Measurements from ENCODE around the gene TARDBP. TPM values are rescaled to one million over a fixed set of nuclear protein-coding genes. Genes with fewer than 3 reads are reported as not detected.

TARDBP gene
- total RNA-seq, 1 experiment from 2014 or later = 207 TPM

- Histone ChIP-seq H4K20me1 (ENCODE audit: control insufficient read depth, insufficient read depth, insufficient read length) (peaks cover 4% of the 10 kb centered on the region), H4K8ac (replicated peaks; ENCODE audit: insufficient read length, low read depth, low read length) (no peak overlapping the region), H2BK120ac (ENCODE audit: low read depth, low read length, poor library complexity, severe bottlenecking) (no peak overlapping the region), H3K56ac (ENCODE audit: insufficient read length, low read depth, low read length) (no peak overlapping the region), H3K23ac (ENCODE audit: insufficient read length, low read depth, low read length) (no peak overlapping the region), H4K91ac (ENCODE audit: insufficient read length, low read depth, low read length) (no peak overlapping the region), H3K23me2 (ENCODE audit: insufficient read length, low read depth, low read length, poor library complexity, severe bottlenecking) (no peaks in the 10 kb centered on the region), H3K4me2 (ENCODE audit: insufficient read depth, insufficient read length, low read length) (no peak overlapping the region), H3T11ph (ENCODE audit: low read length) (no peak overlapping the region), H3K4ac (ENCODE audit: low read depth, low read length) (no peak overlapping the region), H2BK20ac (ENCODE audit: low read depth, low read length, poor library complexity, severe bottlenecking) (no peak overlapping the region), H3K4me1 (ENCODE audit: insufficient read depth, low read length) (no peaks in the 10 kb centered on the region), H4K5ac (ENCODE audit: insufficient read length, low read depth, low read length) (no peak overlapping the region), H3K18ac (ENCODE audit: insufficient read length, low read depth, low read length) (no peak overlapping the region), H3K79me1 (ENCODE audit: insufficient read depth, low read depth, low read length, poor library complexity, severe bottlenecking) (no peaks in the 10 kb centered on the region), H3K9me3 (ENCODE audit: control insufficient read depth, low read depth, low read length) (no peaks in the 10 kb centered on the region), H2BK12ac (ENCODE audit: insufficient read length, low read depth, low read length) (no peak overlapping the region), H2BK5ac (ENCODE audit: insufficient read length, low read length) (no peak overlapping the region), H2BK15ac (ENCODE audit: low read depth, low read length) (no peak overlapping the region), H3K14ac (ENCODE audit: insufficient read depth, low read length) (no peak overlapping the region), H2AFZ (ENCODE audit: low read length) (no peak overlapping the region), H3K79me2 (ENCODE audit: insufficient read depth, low read length) (no peaks in the 10 kb centered on the region; the same call in 1 of the 2 replicates), H2AK5ac (ENCODE audit: insufficient read length, low read length) (no peak overlapping the region), H3K9ac (ENCODE audit: extremely low read depth, insufficient read length, low read length) (no peak overlapping the region), H3K27ac (ENCODE audit: insufficient read length, low read depth, low read length) (no peak overlapping the region), H3K27me3 (ENCODE audit: insufficient read depth, low read length) (no peaks in the 10 kb centered on the region)
- Mint-ChIP-seq H3K36me3 (ENCODE audit: insufficient read depth in 1 of 3, low read depth in 3 of 3) (peaks cover 0 to 1% (median 0%) of the 10 kb centered on the region in 3 experiments; a peak in 1 of 7 replicates), H3K4me3 (no peak overlapping the region), H3K27ac (no peak overlapping the region), H3K27me3 (ENCODE audit: low read depth) (peaks cover 7% of the 10 kb centered on the region; the same call in 1 of the 2 replicates), H3K4me1 (peaks cover 4 to 5% of the 10 kb centered on the region in 2 experiments), H3K9me3 (no peaks in the 10 kb centered on the region)
- no peak for TF ChIP-seq CTCF (conservative IDR thresholded peaks at IDR 0.05)
- DNase-seq = no peak
Measured at GRCh38 chr1:11041048-11041447, 28.6 kb downstream of the TARDBP start.

Data from H9 (cell line).